Mucosa of rectum (tissue), 2 donors: Measurements from ENCODE around the gene SEPTIN8.

ENCODE experiments used
- H3K27ac ChIP-seq, 2 donors: one replicate each; pipeline ENCODE4 v1.7.0; 2013; ENCODE audit warnings: inconsistent platforms in 2 of 2, low read depth in 2 of 2, low read length in 2 of 2
- H3K27me3 ChIP-seq, 2 donors: one replicate each; pipeline ENCODE4 v1.7.0; 2013; ENCODE audit warnings: low read length in 2 of 2; ENCODE audit not compliant: control insufficient read depth in 2 of 2, insufficient read depth in 2 of 2
- H3K36me3 ChIP-seq, 2 donors: one replicate each; pipeline ENCODE4 v1.7.0; 2013; ENCODE audit warnings: low read length in 2 of 2; ENCODE audit not compliant: control insufficient read depth in 2 of 2, insufficient read depth in 2 of 2
- H3K4me1 ChIP-seq, 2 donors: one replicate each; pipeline ENCODE4 v1.7.0; 2013; ENCODE audit warnings: low read length in 2 of 2, mild to moderate bottlenecking in 1 of 2; ENCODE audit not compliant: control insufficient read depth in 2 of 2, insufficient read depth in 2 of 2
- H3K4me3 ChIP-seq, 2 donors: one replicate each; pipeline ENCODE4 v1.7.0; 2013; ENCODE audit warnings: low read length in 2 of 2
- H3K9ac ChIP-seq, 2 donors: one replicate each; pipeline ENCODE4 v1.7.0; 2013; ENCODE audit warnings: low read length in 2 of 2, low read depth in 1 of 2, mild to moderate bottlenecking in 1 of 2
- H3K9me3 ChIP-seq, 2 donors: one replicate each; pipeline ENCODE4 v1.7.0; 2013; ENCODE audit warnings: low read length in 2 of 2; ENCODE audit not compliant: control insufficient read depth in 2 of 2
- donor health status: healthy.
- donor health status: Normal muscosa, but diverticular disease.

The SEPTIN8 gene

DNA sequence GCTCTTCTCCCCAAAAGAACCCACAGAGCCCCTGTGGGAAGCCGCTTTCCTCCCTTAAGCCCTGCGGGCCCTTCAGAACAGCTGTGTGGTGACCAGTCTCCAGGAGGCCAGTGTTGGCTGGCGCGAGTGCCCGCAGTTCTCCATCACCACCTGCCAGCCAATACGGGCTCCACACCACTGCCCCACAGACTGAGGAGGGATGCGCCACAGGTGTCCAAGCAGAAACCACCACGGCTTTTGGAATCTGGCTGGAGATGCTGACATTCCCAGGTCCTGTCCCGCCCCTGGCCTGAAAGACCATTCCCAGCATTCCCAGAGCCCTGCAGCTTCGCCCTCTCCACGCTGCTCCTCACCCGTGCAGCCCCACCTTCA lies 17.0 kb downstream of the SEPTIN8 start:
- no peak overlapping the region for H3K27ac ChIP-seq
- H3K4me3 ChIP-seq: no peak overlapping the region
- H3K9me3 ChIP-seq: no peaks in the 10 kb centered on the region
- no peaks in the 10 kb centered on the region for H3K4me1 ChIP-seq
- H3K9ac ChIP-seq: no peak overlapping the region
- peaks cover 38 to 61% of the 10 kb centered on the region in 2 donors for H3K36me3 ChIP-seq
- H3K27me3 ChIP-seq: no peaks in the 10 kb centered on the region

DNA sequence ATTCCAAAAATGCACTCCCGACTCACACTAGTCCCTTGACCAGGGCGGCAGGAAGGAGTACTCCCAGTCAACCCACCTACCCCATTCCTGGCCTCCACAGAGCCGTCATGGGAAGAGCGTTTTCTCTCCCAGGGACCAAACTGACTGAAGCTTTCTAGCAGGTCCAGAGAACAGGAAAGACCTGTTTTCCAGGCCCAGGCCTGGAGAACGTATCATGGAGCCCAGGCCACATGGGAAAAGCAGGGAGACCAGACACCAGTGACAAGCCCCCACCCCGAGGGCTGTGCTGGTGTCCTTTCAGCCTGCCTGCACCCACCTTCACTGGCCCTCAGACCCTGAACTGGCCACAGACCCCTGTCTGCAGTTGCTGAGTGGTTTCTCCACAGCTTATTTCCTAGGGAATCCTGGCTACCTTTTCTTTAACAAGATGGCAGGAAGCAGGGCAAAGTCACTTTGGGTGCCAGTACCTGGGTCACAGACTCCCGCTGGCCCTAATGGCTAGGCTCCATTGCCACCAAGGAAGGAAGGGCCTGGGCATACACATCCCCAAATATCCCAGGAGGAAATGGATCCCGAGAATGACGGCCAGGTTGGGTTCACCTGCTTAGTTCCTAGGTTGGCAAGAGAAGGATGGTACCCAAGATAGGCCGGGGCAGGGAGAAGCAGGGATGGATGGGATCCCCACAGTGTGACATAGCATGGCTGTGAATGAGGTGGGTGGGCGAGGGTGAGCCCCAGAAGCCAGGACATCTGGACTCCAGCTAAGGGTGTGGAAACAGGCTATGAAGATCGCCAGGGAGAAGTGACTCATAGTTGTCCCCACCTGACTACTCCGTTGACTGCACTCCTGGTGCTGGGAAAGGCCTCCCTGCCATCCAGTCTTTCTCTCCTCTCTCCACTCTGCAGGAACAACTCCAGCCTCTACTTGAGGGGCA lies 17.7 kb downstream of the SEPTIN8 start:
- H3K4me1 ChIP-seq: no peaks in the 10 kb centered on the region
- H3K9me3 ChIP-seq: no peaks in the 10 kb centered on the region
- peaks cover 37 to 58% of the 10 kb centered on the region in 2 donors for H3K36me3 ChIP-seq
- no peak overlapping the region for H3K27ac ChIP-seq
- no peaks in the 10 kb centered on the region for H3K27me3 ChIP-seq
- no peak overlapping the region for H3K9ac ChIP-seq
- no peak overlapping the region for H3K4me3 ChIP-seq

DNA sequence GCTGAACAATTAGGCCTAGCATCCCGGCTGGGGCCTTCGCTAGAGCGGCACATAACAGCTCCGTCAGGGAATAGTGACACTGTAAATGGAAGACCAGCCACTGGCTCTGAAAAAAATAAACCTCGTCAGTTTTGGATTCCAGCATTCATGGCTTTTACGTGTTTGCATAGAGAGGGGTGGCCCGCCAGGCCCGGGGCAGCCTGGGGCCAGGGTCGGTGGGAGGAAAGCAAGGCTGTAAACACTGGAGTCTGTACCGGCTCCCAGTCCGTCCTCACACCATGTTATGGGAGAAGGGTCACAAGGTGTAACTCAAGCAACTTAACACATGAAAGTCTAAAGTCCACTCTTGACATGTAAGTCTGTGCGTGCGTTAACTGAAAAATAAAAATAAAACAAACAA lies 18.6 kb downstream of the SEPTIN8 start:
- Histone ChIP-seq H3K36me3 (peaks cover 31 to 57% of the 10 kb centered on the region in 2 donors), H3K9ac (no peak overlapping the region), H3K27me3 (no peaks in the 10 kb centered on the region), H3K4me1 (no peaks in the 10 kb centered on the region), H3K4me3 (no peak overlapping the region), H3K27ac (no peak overlapping the region), H3K9me3 (no peaks in the 10 kb centered on the region)

DNA sequence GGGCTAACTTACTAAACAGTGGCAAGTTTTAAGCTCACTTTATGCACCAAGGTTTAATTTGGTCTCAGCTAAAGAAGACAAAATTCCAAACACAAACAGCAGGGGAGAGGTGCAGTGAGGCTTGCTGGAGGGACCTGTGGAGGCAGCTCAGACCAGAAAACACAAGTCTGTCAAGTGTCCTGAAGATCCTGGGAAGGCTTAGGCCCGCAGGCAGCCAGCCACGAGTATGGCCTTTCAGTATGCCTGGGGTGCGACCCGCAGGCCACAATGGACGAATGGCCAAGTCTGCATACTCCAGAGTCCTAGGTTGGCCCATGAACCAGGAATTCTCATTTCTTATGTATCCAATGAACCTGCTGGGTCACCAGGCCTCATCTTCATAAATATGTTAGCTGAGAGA lies 20.5 kb downstream of the SEPTIN8 start:
- H3K9ac ChIP-seq: no peak overlapping the region
- no peak overlapping the region for H3K4me3 ChIP-seq
- peaks cover 21 to 41% of the 10 kb centered on the region in 2 donors for H3K36me3 ChIP-seq

DNA sequence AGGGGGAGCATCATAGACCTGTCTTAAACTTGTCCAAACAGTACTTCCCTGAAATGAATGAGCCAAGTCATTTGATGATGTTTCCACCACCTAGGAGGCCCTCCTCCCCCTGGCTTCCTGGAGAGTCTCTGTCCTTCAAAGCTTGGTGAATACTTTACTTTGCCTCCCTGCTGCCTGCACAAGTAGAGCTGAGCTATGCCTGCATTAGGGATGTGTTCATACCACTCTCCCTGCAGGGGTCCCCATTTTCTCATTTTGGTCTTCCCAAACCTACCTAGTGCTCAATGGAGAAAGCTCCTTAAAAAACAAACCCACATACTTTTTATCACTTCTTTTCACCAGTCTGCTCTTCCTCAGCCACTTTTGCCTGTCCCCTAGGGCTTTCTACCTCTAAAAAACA lies 22.1 kb downstream of the SEPTIN8 start:
- peaks cover 8 to 26% of the 10 kb centered on the region in 2 donors for H3K36me3 ChIP-seq
- H3K9me3 ChIP-seq: no peaks in the 10 kb centered on the region
- H3K27ac ChIP-seq: no peak overlapping the region
- no peak overlapping the region for H3K9ac ChIP-seq
- H3K4me3 ChIP-seq: no peak overlapping the region
- H3K4me1 ChIP-seq: no peaks in the 10 kb centered on the region
- no peaks in the 10 kb centered on the region for H3K27me3 ChIP-seq

More for the DNA sequence above, 20.5 kb downstream of the SEPTIN8 start:
- Histone ChIP-seq H3K27me3 (no peaks in the 10 kb centered on the region), H3K9me3 (no peaks in the 10 kb centered on the region), H3K4me1 (no peaks in the 10 kb centered on the region), H3K27ac (no peak overlapping the region)

DNA sequence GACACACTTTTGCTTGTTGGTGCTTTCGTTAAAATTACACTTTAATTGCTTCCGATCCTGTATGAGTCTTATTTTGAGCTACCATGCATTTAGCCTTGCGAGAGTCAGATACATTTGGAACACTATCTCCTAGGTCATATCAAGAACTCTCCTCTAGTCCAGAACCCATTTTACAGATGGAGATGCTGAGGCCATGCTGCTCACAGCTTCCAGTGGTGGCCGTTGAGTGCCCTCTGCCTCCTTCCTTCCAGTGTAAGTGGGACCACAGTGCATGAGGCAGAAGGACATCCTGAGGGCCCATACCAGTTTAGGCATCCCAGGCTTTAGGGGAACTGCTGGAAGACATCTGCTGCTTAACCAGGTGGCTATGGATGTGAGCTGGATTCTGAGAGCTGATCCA lies 22.9 kb downstream of the SEPTIN8 start:
- Histone ChIP-seq H3K27me3 (no peaks in the 10 kb centered on the region), H3K36me3 (peaks cover 6 to 21% of the 10 kb centered on the region in 2 donors), H3K9ac (no peak overlapping the region), H3K27ac (no peak overlapping the region), H3K9me3 (no peaks in the 10 kb centered on the region), H3K4me3 (no peak overlapping the region), H3K4me1 (no peaks in the 10 kb centered on the region)

DNA sequence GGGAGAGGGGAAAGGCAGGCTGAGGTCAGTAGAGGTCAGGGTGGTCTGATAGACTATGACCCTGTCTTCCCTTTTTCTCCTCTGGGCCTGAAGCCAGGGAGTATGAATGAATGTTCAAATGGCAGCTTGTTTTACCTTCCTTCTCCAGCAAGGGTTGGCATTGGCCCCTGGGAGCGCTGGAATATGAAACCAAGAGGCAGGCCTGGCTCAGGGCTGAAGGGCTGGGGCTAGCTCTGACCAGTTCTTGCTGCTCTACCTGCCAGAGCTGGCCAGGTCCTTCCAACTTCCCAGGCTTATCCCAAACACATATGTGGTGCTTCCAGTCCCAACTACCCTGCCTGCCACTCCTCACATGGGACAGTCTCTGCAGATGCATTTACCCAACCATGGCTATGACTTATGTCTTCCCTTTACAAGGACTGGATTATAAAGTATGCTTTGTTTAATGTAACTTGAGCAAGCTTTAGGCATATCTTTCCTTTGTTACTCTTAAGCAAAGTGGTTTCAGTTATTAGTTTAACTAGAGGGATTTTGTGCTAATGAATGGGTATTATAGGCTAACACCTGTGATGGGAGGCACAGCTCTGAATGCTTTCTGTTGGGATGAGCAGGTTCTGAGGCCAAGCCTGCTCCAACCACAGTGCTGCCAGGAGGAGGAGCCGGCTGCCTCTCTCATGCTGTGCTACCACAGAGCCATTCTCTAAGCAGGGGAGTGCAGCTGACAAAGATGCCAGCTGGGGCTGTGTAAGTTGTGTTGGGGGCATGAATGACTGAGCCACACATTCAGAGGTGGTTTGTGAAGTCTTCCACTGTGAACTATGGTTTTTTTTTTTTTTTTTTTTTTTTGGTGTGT lies 23.7 kb downstream of the SEPTIN8 start:
- Histone ChIP-seq H3K9me3 (no peaks in the 10 kb centered on the region), H3K27me3 (no peaks in the 10 kb centered on the region), H3K4me3 (no peak overlapping the region), H3K27ac (no peak overlapping the region), H3K36me3 (peaks cover under 1 to 14% of the 10 kb centered on the region in 2 donors), H3K9ac (no peak overlapping the region), H3K4me1 (no peaks in the 10 kb centered on the region)

DNA sequence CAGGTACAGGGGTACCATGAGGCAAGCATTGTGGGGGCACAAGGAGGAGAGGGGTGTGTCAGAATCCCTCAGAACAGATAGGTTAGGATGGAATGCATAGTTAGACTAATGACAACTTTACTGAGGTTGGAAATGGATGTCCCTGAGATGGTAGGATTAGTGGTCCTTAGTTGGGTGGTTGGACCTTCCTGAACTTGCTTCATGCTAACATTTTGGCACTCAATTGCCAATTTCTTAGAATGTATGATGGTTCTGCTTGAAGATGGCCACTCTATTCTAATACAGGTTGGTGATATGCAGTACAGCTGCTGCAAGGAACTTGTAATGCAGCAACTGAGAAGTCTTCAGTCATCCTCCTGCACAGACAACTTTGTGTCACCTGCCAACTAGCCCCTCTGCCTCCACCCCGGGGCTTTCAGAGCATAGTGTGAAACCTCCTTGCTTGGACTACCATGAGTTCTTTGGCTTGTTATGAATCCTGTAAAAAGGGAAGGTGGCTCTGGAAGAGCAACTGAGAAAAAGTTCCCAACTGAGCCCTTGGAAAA lies 24.4 kb downstream of the SEPTIN8 start:
- Histone ChIP-seq H3K27me3 (no peaks in the 10 kb centered on the region), H3K27ac (no peak overlapping the region), H3K36me3 (peaks cover 0 to 14% of the 10 kb centered on the region in 2 donors), H3K4me3 (no peak overlapping the region), H3K4me1 (no peaks in the 10 kb centered on the region), H3K9ac (no peak overlapping the region), H3K9me3 (no peaks in the 10 kb centered on the region)

DNA sequence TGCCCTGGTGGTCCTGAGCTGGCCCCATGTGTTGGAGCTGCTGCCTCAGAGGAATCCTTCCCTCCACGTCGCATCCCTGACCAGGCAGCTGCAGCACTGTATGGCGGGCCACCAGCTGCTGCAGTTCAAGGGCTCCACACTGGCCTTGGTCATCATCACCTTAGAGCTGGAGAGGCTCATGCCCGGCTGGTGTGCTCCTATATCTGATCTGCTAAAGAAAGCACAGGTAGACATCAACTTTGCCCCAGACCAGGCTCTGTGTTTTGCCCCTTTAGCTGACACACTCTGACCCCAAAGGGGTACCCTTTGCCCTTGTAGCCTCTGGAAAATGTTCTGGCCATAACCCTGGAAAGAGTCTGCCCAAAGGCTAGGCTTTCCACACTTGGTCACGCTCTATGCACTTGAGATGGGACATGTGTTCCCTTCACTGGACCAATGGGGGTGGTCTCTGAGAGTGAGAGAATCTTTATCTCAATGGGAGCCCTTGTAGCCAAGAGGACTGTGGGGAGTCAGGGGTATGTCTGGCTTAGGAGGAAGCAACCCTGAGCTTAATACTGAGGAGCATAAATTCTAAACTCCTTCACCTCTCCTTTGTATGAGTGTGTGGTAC lies 25.0 kb downstream of the SEPTIN8 start:
- Histone ChIP-seq H3K4me1 (peaks cover 0 to under 1% of the 10 kb centered on the region in 2 donors), H3K36me3 (peaks cover 0 to 9% of the 10 kb centered on the region in 2 donors), H3K9me3 (no peaks in the 10 kb centered on the region), H3K27ac (no peak overlapping the region), H3K9ac (no peak overlapping the region), H3K27me3 (no peaks in the 10 kb centered on the region), H3K4me3 (no peak overlapping the region)
